SK-N-SH (cell line): ENCODE data around the gene MRPL1. TPM values are rescaled to one million over a fixed set of nuclear protein-coding genes. Genes with fewer than 3 reads are reported as not detected.
A peak's percentile ranks its signal among the peaks of the same experiment; 100 is the strongest.

Experiments used
- CTCF ChIA-PET: fragments of 300-600, 350-600 bp; formaldehyde crosslinking; extraction: SDS; loops from one replicate; lab custom pipeline; 2021; lab: Yijun Ruan, JAX
- POLR2A ChIA-PET: fragments of 350-600 bp; sonication (Branson Sonifier 250); formaldehyde crosslinking; extraction: SDS; loops from one replicate; lab custom pipeline; 2020; ENCODE audit warnings: antibody characterized with exemption, inconsistent platforms; lab: Yijun Ruan, JAX
- DNase-seq: peaks from one replicate; pipeline ENCODE4 v3.0.0; 2012
- H2AFZ ChIP-seq: fragments of 200-600 bp; sonication (generic); 2 replicates; pipeline ENCODE4 v1.8.1; 2016; ENCODE audit warnings: antibody characterized with exemption, mild to moderate bottlenecking, low read depth
- H3F3A ChIP-seq: fragments of 200-600 bp; sonication (generic); replicated peaks from 2 replicates; pipeline ENCODE3; 2016; ENCODE audit warnings: antibody characterized with exemption, mild to moderate bottlenecking; ENCODE audit not compliant: insufficient read depth
- H3K27ac ChIP-seq, 2 experiments: fragments of 200-500 bp in 1 of 2; fragments of 200-600 bp in 1 of 2; sonication (Bioruptor generic) in 1 of 2; sonication (generic), shearing (Covaris generic) in 1 of 2; 2 replicates each; pipeline versions ENCODE4 v1.5.1 to v1.6.1; 2014 to 2016; ENCODE audit warnings: low read depth in 2 of 2, inconsistent platforms in 1 of 2, low read length in 1 of 2, mild to moderate bottlenecking in 1 of 2, mixed read lengths in 1 of 2
- H3K27me3 ChIP-seq: fragments of 200-600 bp; sonication (generic), shearing (Covaris generic); 2 replicates; pipeline ENCODE4 v1.6.1; 2016; ENCODE audit warnings: mixed run types; ENCODE audit not compliant: insufficient read depth
- H3K36me3 ChIP-seq, 2 experiments: fragments of 200-500 bp in 1 of 2; fragments of 200-600 bp in 1 of 2; sonication (Bioruptor generic) in 1 of 2; sonication (generic) in 1 of 2; replicated peaks in 1 of 2; 2 replicates each; pipeline versions ENCODE3 to v1.5.1; 2014 to 2016; ENCODE audit warnings: low read length in 1 of 2, mild to moderate bottlenecking in 1 of 2; ENCODE audit not compliant: insufficient read depth in 2 of 2, control insufficient read depth in 1 of 2
- H3K4me1 ChIP-seq, 2 experiments: fragments of 200-500 bp in 1 of 2; fragments of 200-600 bp in 1 of 2; sonication (Bioruptor generic) in 1 of 2; sonication (generic), shearing (Covaris generic) in 1 of 2; 2 replicates each; pipeline versions ENCODE4 v1.5.1 to v1.6.1; 2014 to 2016; ENCODE audit warnings: low read depth in 1 of 2, low read length in 1 of 2, mixed run types in 1 of 2; ENCODE audit not compliant: insufficient read depth in 2 of 2, control insufficient read depth in 1 of 2
- H3K4me2 ChIP-seq: fragments of 200-600 bp; sonication (generic), shearing (Covaris generic); 2 replicates; pipeline ENCODE4 v1.6.1; 2017; ENCODE audit warnings: mixed run types
- H3K4me3 ChIP-seq, 2 experiments: fragments of 200-500 bp in 1 of 2; fragments of 200-600 bp in 1 of 2; sonication (Bioruptor generic) in 1 of 2; sonication (generic), shearing (Covaris generic) in 1 of 2; 2 replicates each; pipeline versions ENCODE4 v1.5.1 to v1.8.1; 2014 to 2016; ENCODE audit warnings: low read depth in 2 of 2, inconsistent platforms in 1 of 2, low read length in 1 of 2, mild to moderate bottlenecking in 1 of 2, mixed read lengths in 1 of 2, moderate library complexity in 1 of 2
- H3K79me2 ChIP-seq: fragments of 200-600 bp; sonication (generic); 2 replicates; pipeline ENCODE4 v1.8.1; 2017; ENCODE audit warnings: mild to moderate bottlenecking; ENCODE audit not compliant: insufficient read depth
- H3K9ac ChIP-seq: fragments of 200-600 bp; sonication (generic); 2 replicates; pipeline ENCODE4 v1.6.1; 2017; ENCODE audit warnings: mixed run types
- H3K9me2 ChIP-seq: fragments of 200-600 bp; sonication (generic); 2 replicates; pipeline ENCODE4 v1.6.1; 2017; ENCODE audit warnings: mixed run types
- H3K9me3 ChIP-seq: fragments of 200-600 bp; sonication (generic); 2 replicates; pipeline ENCODE4 v1.6.1; 2017; ENCODE audit warnings: mixed run types, mild to moderate bottlenecking, moderate library complexity
- H4K20me1 ChIP-seq: fragments of 200-600 bp; sonication (generic); 2 replicates; pipeline ENCODE4 v1.6.1; 2017; ENCODE audit warnings: mild to moderate bottlenecking, mixed run types; ENCODE audit not compliant: insufficient read depth
- CHD2 ChIP-seq: fragments of 150-350 bp; IDR thresholded peaks from 2 replicates; pipeline ENCODE4 v1.6.1; 2018; ENCODE audit warnings: low read length; ENCODE audit not compliant: partially characterized antibody
- GABPA ChIP-seq: IDR thresholded peaks from 2 replicates; pipeline ENCODE4 v1.4.0; 2012; ENCODE audit warnings: low read depth, mild to moderate bottlenecking
- IRF3 ChIP-seq: fragments of 150-350 bp; IDR thresholded peaks from 2 replicates; pipeline ENCODE4 v1.6.1; 2016; ENCODE audit warnings: mild to moderate bottlenecking, low read depth, low read length
- JUND ChIP-seq: IDR thresholded peaks from 2 replicates; pipeline ENCODE4 v1.4.0; 2012
- MAX ChIP-seq: IDR thresholded peaks from 2 replicates; pipeline ENCODE4 v1.4.0; 2012; ENCODE audit warnings: low read depth
- MXI1 ChIP-seq: IDR thresholded peaks from 2 replicates; pipeline ENCODE4 v1.6.1; 2012; ENCODE audit warnings: mild to moderate bottlenecking, low read depth, low read length, improper control_type of control experiment
- NFIC ChIP-seq: IDR thresholded peaks from 2 replicates; pipeline ENCODE4 v1.4.0; 2012; ENCODE audit warnings: borderline replicate concordance
- NRF1 ChIP-seq: IDR thresholded peaks from 2 replicates; pipeline ENCODE4 v1.6.1; 2012; ENCODE audit warnings: low read depth, mild to moderate bottlenecking, low read length
- RAD21 ChIP-seq: IDR thresholded peaks from 2 replicates; pipeline ENCODE4 v1.6.1; 2012; ENCODE audit warnings: mild to moderate bottlenecking, low read length
- RFX5 ChIP-seq: IDR thresholded peaks from 2 replicates; pipeline ENCODE4 v1.6.1; 2012; ENCODE audit warnings: mild to moderate bottlenecking, improper control_type of control experiment, low read length
- RXRA ChIP-seq: IDR thresholded peaks from 2 replicates; pipeline ENCODE4 v1.4.0; 2012; ENCODE audit warnings: low read depth, mild to moderate bottlenecking, borderline replicate concordance
- SIN3A ChIP-seq: IDR thresholded peaks from 2 replicates; pipeline ENCODE4 v1.6.1; 2012; ENCODE audit warnings: low read depth, mild to moderate bottlenecking, low read length, moderate library complexity, borderline replicate concordance
- TAF1 ChIP-seq: IDR thresholded peaks from 2 replicates; pipeline ENCODE4 v1.6.1; 2012; ENCODE audit warnings: low read depth, mild to moderate bottlenecking, low read length, moderate library complexity, borderline replicate concordance
- TCF12 ChIP-seq: IDR thresholded peaks from 2 replicates; pipeline ENCODE4 v1.4.0; 2012
- TEAD4 ChIP-seq: IDR thresholded peaks from 2 replicates; pipeline ENCODE4 v1.4.0; 2012; ENCODE audit warnings: mild to moderate bottlenecking, borderline replicate concordance; ENCODE audit not compliant: insufficient read depth
- YY1 ChIP-seq: IDR thresholded peaks from 2 replicates; pipeline ENCODE4 v1.4.0; 2012; ENCODE audit warnings: low read depth, mild to moderate bottlenecking
- ZBTB33 ChIP-seq: IDR thresholded peaks from 2 replicates; pipeline ENCODE4 v1.4.0; 2012; ENCODE audit warnings: low read depth, borderline replicate concordance
- WGBS: methylation state at CpG from one replicate; pipeline ENCODE4 v1.1.6; 2017; ENCODE audit warnings: low lambda C conversion rate; 5-methylcytosine and 5-hydroxymethylcytosine counted together
- polyA plus RNA-seq, 3 experiments: library from polyadenylated mRNA; depleted of rRNA; stranded (reverse); fragments of >200 nt; gene quantifications; 2 replicates each; pipeline ENCODE4 v1.2.3, GENCODE V29; 2012

The MRPL1 gene
- polyA plus RNA-seq, 1 of the 3 experiments (the other 2 are of a cell fraction), result 11.0 TPM

- Histone ChIP-seq H3K9me2 (no peaks in the 10 kb centered on the region), H3K79me2 (peaks cover 14% of the 10 kb centered on the region), H3F3A (peaks cover 13% of the 10 kb centered on the region), H2AFZ (peak overlapping the region; percentile 79; the same call in 1 of the 2 replicates), H3K4me1 (peaks cover 0 to 12% of the 10 kb centered on the region in 2 experiments; a peak in 2 of 4 replicates), H3K27ac (no peak overlapping the region), H3K27me3 (no peaks in the 10 kb centered on the region; the same call in 1 of the 2 replicates), H3K9me3 (no peaks in the 10 kb centered on the region), H3K4me2 (no peak overlapping the region), H4K20me1 (peaks cover 7% of the 10 kb centered on the region; the same call in 1 of the 2 replicates), H3K4me3 (no peak overlapping the region), H3K9ac (no peak overlapping the region), H3K36me3 (no peaks in the 10 kb centered on the region)
- 88% methylated on average over 1 of the region's 1 CpG for WGBS
- TF ChIP-seq SIN3A, result no peak
- no peak for TF ChIP-seq GABPA
- ChIA-PET POLR2A (no interaction called here), CTCF (no interaction called here)
- no peak for DNase-seq
These were observed 40.9 kb upstream of the MRPL1 start for GRCh38 chr4:77821775-77822174.

- ChIA-PET POLR2A (no interaction called here), CTCF (no interaction called here)
- H3K4me2 ChIP-seq, result no peak overlapping the region
- H2AFZ ChIP-seq, result no peak overlapping the region
- peaks cover 0 to 2% of the 10 kb centered on the region in 2 experiments; a peak in 1 of 4 replicates for H3K4me1 ChIP-seq
- H3K27me3 ChIP-seq, result no peaks in the 10 kb centered on the region; the same call in 1 of the 2 replicates
- H3K36me3 ChIP-seq, result no peaks in the 10 kb centered on the region
- H3K4me3 ChIP-seq, result no peak overlapping the region
- no peak for DNase-seq
- H4K20me1 ChIP-seq, result no peaks in the 10 kb centered on the region
- no peak for TF ChIP-seq MAX
- no peaks in the 10 kb centered on the region for H3K9me2 ChIP-seq
- no peak overlapping the region for H3K27ac ChIP-seq
- no peaks in the 10 kb centered on the region for H3K9me3 ChIP-seq
- H3F3A ChIP-seq, result no peaks in the 10 kb centered on the region
- 67% methylated on average over 6 of the region's 6 CpGs for WGBS
- H3K79me2 ChIP-seq, result no peaks in the 10 kb centered on the region
- H3K9ac ChIP-seq, result no peak overlapping the region
These were observed 36.4 kb upstream of the MRPL1 start for GRCh38 chr4:77826275-77826674.

- Histone ChIP-seq H3K79me2 (no peaks in the 10 kb centered on the region), H3K27ac (no peak overlapping the region), H3K36me3 (no peaks in the 10 kb centered on the region), H2AFZ (no peak overlapping the region), H4K20me1 (no peaks in the 10 kb centered on the region), H3K9me3 (no peaks in the 10 kb centered on the region), H3K9ac (no peak overlapping the region), H3K9me2 (no peaks in the 10 kb centered on the region), H3K27me3 (no peaks in the 10 kb centered on the region; the same call in 1 of the 2 replicates), H3F3A (no peaks in the 10 kb centered on the region), H3K4me1 (no peaks in the 10 kb centered on the region), H3K4me3 (no peak overlapping the region), H3K4me2 (no peak overlapping the region)
- ChIA-PET POLR2A (no interaction called here), CTCF (interaction anchor here (1.0 kb wide), 1 partner anchor 35 kb away, joined by 3 read pairs; no protein-coding TSS in a partner anchor)
- DNase-seq, result no peak
- no peak for TF ChIP-seq CHD2
- TF ChIP-seq NFIC, result no peak
- TF ChIP-seq JUND, result no peak
- no peak for TF ChIP-seq ZBTB33
- TF ChIP-seq RFX5, result no peak
- no peak for TF ChIP-seq TAF1
- no peak for TF ChIP-seq TEAD4
- TF ChIP-seq YY1, result no peak
- TF ChIP-seq MXI1, result no peak
- TF ChIP-seq IRF3, result no peak
- TF ChIP-seq RXRA, result no peak
- no peak for TF ChIP-seq TCF12
- TF ChIP-seq NRF1, result no peak
- TF ChIP-seq RAD21, result no peak
These were observed 35.3 kb upstream of the MRPL1 start for GRCh38 chr4:77827343-77827742.
